HTERT RPE-1 (cell line): Measurements from ENCODE around the gene FCN1.

Experiments
- in situ Hi-C: fragments of 300-500 bp; cut with MboI; formaldehyde crosslinking; loops from 4 replicates; pipeline ENCODE4 v1.14.3; 2020; ENCODE audit warnings: low sequenced_read_pairs

Gene FCN1

DNA sequence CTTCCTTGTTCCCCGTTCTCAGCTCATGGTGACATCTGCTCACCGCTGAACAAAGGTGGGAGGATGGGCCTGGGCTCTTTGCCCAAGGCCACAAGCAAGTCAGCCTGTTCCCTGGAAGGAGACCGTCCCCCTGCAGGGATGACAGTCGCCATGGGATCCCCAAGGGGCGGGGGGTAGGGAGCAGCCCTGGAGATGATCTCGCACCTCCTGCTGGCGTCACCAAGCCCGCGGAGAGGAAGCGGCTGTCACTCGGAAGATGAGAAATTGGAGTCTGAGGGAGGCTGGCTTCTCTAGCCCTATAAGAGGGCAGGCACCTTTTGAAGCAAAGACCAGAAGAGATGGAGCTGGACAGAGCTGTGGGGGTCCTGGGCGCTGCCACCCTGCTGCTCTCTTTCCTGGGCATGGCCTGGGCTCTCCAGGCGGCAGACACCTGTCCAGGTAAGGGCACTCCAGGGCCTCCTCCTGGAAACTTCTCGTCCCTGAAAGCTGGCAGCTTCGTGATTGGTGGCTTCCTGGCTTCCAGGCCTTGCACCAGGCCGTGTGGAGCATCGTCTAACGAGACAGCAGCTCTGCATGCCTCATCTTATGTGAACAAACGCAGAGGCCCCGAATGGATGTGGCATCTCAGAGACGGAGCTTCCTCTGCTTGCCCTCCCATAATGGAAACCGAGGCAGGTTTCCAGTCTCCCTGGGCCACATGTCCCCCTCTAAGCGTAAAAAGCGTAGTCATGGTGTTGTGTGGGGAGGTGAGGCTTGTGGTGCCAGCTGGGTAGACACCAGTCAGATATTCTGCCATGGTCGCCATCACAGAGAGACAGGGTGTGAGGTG, 37.0 kb downstream of the FCN1 start, which contains the start of gene FCN2:
Gene FCN2 (plus strand): TSS at position 327 of the 829 bp plus-strand sequence. CDS start 12 bp downstream, at position 339.
- in situ Hi-C loops: no loop called here

DNA sequence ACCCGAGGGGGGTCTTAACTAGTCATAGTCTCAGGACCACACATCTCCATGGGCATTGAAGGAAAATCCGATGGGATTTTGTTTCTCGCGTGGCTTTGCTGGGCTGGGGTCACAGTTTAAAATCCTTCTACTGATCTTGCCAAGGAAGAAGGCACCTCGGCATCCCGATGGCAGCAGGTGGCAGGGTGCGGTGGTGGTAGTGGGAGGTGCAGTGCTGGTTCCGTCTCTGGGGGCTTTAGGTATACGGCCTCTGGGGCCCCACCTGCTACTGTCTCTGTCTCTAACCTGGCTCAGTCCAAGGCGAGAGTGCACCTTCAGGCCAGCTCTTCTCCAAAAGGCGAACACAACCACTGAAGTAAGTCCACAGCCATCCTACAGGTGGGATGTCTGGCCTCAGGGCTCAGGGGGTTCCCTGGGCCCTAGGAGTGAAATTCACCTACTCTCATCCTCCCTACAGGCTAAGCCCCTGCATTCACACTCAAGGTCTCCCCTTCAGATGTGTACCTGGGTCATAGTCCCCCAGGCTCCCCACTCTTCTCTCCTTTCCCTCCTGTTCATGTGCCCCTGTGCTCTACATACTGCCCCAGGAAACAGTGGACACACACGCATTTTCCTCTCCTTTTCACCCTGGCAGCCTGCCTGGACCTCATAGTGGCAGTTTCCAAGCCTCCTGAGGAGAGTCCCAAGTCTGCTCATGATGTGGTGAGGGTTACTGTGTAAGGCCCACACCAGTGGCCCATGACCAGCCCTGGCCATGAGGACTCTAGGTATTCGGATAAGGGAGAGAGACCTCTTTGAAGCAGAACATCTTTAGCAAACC, 37.8 kb downstream of the FCN1 start:
- in situ Hi-C loops: no loop called here

DNA sequence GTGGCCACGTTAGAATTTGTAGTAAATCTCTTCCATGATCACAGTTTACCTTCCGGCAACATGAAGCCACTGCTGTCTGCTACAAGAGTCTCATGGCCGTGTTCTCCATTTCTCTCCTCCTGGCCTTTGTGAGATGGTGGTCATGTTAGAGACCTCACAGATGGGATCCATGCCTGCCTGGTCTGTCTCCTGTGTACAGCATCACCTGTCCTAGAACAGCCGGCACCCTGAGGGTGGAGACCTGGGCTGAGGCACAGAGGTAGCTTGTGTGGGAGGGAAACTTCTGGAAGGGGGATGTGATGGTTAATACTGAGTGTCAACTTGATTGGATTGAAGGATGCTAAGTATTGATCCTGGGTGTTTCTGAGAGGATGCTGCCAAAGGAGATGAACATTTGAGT, 40.2 kb downstream of the FCN1 start:
- in situ Hi-C loops: no loop called here

DNA sequence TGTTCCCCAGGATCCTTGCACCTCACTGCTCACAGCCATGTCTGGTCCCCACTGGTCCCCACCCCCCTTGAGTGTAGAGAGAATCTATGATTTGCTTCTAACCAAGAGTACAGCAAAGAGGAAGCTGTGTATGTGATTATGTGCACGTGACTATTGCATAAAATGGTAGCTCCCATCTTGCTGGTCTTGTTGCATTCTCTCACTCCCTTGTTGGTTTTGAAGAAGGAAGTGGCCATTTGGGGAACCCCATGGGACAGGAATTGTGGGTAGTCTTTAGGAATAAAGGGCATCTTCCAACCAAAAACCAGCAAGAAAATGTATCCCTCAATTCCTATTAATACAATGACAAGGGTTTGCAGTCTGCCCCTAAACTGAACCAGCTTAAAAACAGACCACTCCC, 42.3 kb downstream of the FCN1 start:
- in situ Hi-C loops: no loop called here

DNA sequence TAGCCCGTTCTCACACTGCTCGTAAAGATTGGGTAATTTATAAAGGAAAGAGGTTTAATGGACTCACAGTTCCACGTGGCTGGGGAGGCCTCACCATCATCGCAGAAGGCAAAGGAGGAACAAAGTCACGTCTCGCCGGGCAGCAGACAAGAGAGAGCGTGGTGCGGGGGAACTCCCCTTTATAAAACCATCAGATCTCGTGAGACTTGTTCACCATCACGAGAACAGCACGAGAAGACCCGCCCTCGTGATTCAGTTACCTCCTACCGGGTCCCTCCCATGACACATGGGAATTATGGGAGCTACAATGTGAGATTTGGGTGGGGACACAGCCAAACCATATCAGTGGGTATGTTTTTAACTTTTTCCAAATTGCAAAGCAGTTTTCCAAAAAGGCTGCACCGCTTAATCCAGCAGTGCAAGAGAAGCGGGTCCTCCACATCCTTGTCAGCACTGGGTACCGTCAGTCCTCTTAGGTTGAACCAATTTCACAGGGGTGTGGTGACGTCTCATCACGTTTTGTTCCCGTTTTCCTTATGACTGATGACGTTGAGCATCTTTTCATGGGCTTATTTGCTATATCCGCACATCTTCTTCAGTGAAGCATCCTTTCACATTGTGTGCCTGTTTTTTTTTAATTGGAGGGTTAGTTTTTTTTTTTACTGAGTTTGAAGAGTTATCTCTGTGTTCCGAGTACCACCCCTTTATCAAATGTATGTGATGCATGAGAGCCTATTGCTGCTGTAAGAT, 45.1 kb downstream of the FCN1 start:
- in situ Hi-C loops: no loop called here

DNA sequence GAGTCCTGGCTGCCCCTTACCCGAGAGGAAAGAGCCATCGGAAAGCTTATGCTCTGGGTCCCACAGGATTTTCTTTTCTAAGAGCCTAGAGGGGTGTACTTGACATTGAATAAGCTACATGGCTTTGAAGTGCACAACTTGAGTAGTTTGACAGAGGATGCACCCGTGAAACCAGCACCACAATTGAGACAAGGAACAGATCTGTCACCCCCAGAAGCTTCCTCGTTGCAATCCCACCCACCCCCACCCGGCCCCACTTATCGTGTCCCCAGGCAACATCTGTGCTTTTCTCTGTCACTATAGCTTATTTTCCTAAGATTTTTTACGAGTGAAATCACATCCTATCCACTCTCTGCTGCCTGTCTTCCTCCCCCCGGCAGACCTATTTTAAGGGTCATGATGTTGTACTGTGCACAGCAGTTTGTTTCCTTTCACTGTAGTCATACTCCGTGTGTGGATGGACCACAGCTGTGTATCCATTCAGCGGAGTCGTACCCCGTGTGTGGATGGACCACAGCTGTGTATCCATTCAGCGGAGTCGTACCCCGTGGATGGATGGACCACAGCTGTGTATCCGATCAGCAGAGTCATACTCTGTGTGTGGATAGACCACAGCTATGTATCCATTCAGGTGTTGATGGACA, 45.9 kb downstream of the FCN1 start:
- in situ Hi-C loops: no loop called here

DNA sequence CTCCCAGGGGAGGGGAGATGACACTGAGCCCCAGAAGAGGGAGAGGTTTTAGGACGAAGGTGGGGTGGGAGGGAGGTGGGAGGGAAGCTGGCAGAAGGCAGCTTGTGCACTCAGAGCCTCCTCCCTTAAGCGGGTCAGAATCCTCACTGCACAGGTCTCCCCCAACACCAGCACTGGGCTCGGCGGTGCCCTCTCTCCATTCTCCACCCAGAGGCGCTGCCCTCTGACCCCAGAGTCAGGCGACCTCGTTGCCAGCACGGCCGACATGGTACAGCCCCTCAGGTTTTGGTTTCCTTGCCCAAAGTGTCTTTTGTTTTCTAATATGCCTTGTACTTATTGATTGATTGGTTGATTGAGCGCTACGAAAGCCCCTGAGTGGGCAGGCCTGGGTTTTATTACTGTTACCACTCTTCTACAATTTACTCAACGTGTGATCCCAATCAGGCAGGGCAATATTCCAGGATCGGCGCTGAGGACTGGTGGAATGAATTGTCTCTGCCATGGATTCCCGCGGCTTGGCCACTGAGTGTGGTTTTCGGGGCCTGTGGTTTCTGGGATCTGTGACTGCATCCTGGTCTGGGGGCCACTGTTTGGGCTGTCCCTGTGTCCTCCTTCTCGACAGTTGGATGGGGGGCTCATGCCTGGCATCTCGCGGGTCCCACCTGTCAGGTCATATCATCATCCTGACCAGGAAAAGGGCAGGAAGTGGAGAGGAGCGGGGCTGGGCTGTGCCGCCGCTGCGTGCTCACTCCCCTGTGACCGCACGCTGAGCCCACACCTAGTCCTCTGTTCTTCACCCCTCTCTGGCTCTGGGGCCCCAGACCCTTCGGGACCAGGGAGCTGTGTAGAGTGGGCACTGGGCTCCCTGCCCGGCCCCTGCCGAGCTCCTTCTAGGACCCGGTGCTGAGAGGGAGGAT, 46.7 kb downstream of the FCN1 start:
- in situ Hi-C loops: no loop called here

DNA sequence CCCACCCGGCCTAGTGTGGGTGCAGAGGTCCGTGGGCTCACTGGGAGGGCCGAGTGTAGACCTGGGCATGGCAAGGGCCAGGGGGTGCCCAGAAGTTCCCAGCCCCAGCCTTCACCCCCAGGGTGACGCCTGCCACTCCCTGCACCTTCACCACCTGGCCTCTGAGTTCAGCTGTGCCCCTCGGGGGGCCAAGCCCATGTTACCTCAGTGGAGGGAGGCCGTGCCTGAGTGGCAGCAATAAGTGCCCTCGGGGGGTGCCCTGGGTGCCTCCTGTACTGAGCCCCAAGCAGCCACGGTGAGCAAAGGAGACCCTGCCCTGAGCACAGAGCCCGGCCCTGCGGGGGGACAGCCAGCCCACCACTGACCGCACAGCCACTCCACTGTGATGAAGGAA, 47.4 kb downstream of the FCN1 start:
- in situ Hi-C loops: no loop called here

DNA sequence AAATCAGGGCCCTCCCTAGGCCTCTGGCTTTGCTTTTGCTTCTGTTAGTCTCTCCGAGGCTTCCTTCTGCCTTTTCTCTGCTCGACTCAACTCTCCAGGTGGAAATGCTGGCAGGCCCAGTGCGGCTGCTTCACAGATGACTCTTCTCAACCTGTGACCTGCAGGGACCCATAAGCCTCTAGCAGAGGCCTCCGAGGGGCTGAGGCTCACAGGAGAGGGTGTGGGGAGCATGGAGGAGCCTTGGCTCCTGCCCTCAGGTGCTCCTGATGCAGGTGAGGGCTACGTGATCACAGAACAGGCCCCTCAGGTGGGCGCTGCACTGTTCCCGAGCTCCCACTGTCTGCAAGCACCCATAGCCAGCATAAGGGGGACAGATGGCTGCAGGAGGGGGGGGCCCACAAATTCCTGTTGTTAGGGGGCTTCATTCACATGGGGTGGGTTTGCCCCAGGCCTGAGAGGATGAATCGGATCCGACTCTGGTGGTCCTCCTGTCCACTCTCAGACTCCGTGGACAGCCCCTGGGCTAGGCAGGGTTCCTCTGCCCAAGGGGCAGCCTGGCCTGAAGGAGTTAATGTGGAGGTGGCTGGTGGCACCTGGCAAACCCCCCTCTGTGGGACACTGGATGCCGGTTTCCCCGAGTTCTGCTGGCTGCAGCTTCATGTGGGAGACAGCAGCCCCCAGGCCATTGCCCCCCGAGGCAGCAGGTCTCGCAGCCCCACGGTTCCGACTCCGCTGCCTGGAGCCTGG, 48.0 kb downstream of the FCN1 start:
- in situ Hi-C loops: no loop called here

DNA sequence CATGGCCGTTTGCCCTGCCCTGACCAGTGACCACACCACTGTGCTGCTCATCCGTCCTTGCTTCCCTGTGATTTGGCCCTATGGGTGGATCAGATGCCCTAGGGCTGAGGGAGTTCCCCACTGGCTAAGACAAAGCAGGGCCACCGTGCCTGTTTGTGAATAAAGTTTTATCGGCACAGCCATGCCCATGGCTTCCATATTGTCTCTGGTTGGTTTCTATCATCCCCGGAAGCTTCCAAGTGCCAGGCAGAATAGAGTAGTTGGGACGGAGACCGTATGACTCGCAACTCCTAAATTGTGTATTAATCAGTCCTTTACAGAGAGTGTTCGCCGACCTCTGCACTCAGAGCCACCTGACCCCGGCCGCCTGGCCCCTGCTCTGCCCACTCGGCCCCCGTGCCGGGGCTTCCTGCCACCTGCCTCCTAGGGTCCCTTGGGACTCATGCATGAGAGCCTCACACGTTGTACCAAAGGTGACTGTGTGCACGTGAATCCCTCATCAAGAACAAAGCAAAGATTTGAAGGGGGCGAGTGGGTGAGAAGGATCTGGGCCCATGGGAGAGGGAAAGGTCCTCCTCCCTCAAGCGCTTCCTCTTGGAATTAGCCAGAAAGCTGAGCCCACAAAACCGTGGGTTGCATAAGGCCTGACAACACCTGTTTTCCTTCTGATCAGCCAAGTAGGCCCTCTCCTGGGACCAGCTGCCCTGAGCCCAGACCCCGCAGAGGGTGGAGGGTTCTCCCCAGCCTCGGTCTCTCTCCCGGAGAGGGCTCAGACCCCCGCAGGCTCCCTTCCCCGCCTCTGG, 48.8 kb downstream of the FCN1 start:
- in situ Hi-C loops: no loop called here

DNA sequence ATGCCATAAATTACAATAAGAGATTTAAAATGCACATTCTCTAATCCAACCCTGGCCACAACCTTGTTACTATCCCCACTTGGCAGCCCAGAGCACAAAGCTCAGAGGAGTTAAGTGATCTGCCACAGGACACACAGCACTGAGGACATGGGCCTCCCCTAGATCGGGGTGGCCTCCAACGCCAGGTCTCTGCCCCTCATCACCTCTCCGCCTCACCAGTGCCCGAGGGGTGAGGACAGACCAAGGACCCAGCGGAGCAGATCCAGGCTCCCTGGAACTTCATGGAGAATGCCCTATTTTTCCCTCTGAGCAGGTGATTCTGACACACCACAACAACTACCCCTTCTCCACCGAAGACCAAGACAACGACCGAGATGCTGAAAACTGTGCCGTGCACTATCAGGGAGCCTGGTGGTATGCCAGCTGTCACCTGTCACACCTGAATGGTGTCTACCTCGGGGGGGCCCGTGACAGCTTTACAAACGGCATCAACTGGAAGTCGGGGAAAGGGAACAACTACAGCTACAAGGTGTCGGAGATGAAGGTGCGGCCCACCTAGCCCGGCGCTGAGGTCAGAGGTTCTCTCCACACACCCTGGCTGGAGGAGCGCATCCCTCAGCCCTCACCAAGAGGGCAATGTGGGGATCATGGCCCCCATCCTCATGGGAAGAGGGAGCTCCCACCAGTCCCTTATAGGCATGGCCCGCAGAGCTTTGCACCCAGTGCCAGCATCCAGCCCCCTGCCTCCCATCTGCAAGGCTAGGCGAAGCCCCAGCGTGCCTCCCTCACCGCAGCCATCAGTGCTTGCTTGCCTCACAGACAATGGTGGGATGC, 49.6 kb downstream of the FCN1 start:
- in situ Hi-C loops: no loop called here

DNA sequence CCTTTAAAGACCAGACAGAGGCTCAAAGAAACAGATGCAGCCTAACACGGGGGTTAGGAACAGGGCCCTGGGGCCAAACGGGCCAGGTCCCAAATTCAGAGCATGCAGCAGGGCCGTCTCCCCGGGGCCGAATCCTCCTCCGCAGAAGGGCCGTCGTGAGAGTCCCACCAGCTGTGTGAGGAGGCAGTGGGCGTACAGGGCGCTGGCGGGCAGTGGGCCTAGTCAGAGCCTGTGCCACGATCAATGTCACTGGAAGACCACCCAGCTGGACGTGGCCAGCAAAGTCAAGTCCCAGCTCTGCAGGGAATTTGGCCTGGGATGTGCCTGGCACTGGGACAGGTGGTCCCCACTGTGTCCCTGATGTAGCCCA, 52.9 kb downstream of the FCN1 start:
- in situ Hi-C loops: no loop called here

DNA sequence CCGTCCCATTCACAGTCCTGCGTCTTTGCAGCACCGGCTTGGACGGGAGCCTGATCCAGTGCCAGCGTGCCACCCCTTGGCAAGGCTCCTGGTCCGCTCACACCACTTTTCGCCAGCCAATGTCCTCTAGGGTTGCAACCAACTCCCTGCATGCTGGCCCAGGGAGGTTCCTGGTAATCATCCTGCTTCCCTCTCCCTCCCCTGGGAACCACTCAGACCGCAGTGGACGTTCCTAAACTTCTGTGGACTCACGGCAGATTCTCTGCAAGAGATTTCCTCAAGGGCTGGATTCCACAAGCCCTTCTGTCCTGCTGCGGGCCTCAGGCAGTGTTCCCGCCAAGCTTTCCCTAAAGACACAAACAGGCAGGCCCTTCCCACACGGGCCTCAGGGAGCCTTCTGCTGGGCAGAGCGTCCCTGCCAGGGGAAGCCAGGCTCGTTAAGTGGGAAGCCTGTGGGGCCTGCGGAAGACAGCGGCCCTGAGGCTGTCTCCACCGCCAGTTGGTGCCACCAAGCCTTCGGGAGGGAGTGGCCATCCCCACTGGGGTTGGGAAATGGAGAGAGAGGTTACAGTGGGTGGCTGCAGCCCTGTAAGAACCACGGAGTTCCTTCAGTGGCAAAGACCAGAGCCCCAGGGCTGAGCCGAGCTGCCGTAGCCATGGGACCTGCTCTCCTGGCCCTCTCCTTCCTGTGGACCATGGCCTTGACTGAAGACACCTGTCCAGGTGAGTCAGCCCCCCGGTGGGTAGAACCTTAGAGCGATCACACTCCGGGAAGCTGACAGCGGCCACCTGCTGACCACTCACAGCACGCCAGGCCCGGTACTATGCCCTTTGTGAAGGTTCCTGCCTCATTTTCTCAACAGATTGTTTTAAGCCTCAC, 53.5 kb downstream of the FCN1 start:
- in situ Hi-C loops: no loop called here

DNA sequence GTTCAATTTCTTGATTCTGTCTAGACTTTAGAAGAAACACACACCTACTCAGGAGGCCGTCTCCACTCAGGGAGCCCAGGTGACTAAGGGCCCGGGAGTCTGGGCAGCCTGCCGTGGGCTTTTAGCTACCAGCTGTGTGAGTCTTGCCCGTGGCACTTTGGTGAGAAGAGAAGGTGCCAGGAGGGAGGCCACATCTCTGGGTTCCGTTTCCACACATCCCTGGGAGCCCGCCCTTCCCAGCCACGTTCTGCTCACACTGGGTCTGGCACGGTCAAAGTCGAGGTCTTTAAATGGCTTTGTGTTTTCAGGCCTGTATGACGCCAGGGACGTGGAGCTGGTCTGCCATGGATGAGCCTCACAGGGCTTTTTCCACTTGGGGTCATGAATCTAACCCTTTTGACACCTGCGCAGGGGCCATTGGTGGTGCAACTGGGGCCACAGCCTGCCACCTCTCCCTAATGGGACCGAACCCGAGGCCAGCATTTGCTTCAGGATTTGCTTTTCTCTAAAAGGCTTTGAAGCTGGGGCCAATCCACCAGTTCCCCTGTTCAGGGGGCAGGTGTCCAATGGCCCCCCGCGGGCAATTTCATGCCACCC, 54.3 kb downstream of the FCN1 start:
- in situ Hi-C loops: no loop called here

DNA sequence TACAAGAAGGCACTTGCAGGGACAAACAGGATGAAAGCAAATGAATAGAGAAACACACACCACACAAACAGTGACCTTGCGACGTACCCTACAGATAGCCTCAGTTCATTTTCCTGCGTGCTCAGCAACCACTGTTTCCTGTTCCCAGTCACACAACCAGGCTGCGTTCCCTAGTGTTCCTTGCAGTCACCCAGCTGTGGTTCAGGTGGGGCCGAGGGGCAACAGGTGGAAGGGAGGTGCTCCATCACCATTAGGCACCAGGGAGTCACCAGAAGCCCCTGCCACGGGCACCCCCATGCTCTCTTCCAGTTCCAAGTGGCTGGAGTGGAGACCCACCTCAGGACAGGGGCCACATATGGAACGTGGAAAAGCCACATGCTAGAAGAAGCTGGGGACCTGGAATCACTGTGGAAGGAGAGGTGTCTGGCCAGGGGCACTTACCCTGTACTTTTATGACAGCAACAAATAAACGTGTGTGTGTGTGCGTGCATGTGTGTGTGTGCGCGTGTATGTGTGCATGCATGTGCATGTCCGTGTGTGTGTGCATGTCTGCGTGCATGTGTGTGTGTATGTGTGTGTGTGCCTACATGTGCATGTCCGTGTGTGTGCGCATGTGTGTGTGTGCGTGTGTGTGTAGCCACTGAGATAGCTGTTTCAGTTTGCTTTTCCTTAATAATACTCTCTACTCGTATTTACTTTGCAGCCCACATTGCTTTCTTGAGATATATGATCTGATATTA, 55.9 kb downstream of the FCN1 start:
- in situ Hi-C loops: no loop called here
